Measurements from ENCODE around the gene CUX1.
"Not testable (repeated sequence)": the region's sequence is repeated elsewhere in the genome, so short reads cannot be mapped to it uniquely, and the experiment has no call there.

CUX1 gene

GRCh38 chr7:101854084-101854865 is 36.8 kb downstream of the CUX1 start:
- DNase-seq: no peak

GRCh38 chr7:101856473-101857357 is 39.3 kb downstream of the CUX1 start:
- DNase-seq: no peak

GRCh38 chr7:101857358-101857811 is 40.0 kb downstream of the CUX1 start:
- DNase-seq: no peak

GRCh38 chr7:101858437-101859385 is 41.3 kb downstream of the CUX1 start:
- no peak for DNase-seq

GRCh38 chr7:101859411-101860106 is 42.1 kb downstream of the CUX1 start:
- DNase-seq: no peak

GRCh38 chr7:101860316-101861217 is 43.1 kb downstream of the CUX1 start:
- DNase-seq: no peak

- no peak for DNase-seq
Measured at GRCh38 chr7:101861218-101861775, 43.9 kb downstream of the CUX1 start.

- DNase-seq: peak; percentile 46
Measured at GRCh38 chr7:101862280-101863220, 45.1 kb downstream of the CUX1 start.

GRCh38 chr7:101863598-101863997 is 46.2 kb downstream of the CUX1 start:
- no peak for DNase-seq

- no peak for DNase-seq
Measured at GRCh38 chr7:101864039-101864438, 46.6 kb downstream of the CUX1 start.

- no peak for DNase-seq
Measured at GRCh38 chr7:101865031-101865430, 47.6 kb downstream of the CUX1 start.

GRCh38 chr7:101865455-101865854 is 48.0 kb downstream of the CUX1 start:
- DNase-seq: no peak

GRCh38 chr7:101866328-101866727 is 48.9 kb downstream of the CUX1 start:
- DNase-seq: no peak

GRCh38 chr7:101867265-101867664 is 49.8 kb downstream of the CUX1 start:
- DNase-seq: no peak

- DNase-seq: not testable (repeated sequence)
Measured at GRCh38 chr7:101867681-101868080, 50.3 kb downstream of the CUX1 start.

- no peak for DNase-seq
Measured at GRCh38 chr7:101868191-101868950, 50.9 kb downstream of the CUX1 start.

- no peak for DNase-seq
Measured at GRCh38 chr7:101869026-101869900, 51.8 kb downstream of the CUX1 start.

GRCh38 chr7:101869901-101870290 is 52.5 kb downstream of the CUX1 start:
- no peak for DNase-seq
